ENCODE results near the gene SAFB.

DNA sequence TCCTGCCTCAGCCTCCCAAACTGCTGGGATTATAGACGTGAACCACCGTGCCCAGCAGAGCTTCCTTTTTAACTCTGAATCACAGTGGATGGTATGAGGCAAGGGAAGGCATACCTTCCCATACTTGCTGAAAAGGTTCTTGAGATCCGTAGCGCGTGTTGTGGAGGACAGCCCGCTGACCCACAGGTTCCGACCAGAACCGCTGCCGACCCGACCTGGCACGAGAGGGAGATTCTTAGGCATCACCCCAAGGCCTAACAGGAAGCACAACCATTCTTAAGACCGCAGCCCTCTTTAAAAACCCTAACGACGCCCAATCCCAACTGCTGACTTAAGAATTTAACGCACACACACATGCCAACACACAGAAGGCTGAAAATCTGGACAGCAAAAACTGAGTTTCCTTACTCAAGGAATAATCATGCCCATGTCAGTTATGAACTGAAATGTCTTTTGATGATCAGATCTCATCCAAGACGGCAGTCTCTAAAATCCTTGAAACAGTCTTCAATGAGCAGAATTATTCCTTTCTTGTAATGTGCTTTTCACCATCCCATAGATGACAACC is 12.9 kb upstream of the SAFB start:
- TF ChIP-seq EZH2phosphoT487 (IDR thresholded peaks at IDR 0.05; ENCODE audit: borderline replicate concordance, low read depth, low read length): no peak
- TF ChIP-seq, protein P1, sequence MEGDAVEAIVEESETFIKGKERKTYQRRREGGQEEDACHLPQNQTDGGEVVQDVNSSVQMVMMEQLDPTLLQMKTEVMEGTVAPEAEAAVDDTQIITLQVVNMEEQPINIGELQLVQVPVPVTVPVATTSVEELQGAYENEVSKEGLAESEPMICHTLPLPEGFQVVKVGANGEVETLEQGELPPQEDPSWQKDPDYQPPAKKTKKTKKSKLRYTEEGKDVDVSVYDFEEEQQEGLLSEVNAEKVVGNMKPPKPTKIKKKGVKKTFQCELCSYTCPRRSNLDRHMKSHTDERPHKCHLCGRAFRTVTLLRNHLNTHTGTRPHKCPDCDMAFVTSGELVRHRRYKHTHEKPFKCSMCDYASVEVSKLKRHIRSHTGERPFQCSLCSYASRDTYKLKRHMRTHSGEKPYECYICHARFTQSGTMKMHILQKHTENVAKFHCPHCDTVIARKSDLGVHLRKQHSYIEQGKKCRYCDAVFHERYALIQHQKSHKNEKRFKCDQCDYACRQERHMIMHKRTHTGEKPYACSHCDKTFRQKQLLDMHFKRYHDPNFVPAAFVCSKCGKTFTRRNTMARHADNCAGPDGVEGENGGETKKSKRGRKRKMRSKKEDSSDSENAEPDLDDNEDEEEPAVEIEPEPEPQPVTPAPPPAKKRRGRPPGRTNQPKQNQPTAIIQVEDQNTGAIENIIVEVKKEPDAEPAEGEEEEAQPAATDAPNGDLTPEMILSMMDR (conservative IDR thresholded peaks at IDR 0.05; ENCODE audit: low read length): no peak

All from OCI-LY7 (cell line).